Activated T-cell treated with anti-CD3 and anti-CD28 coated beads for 4 hours (primary cell): Measurements from ENCODE around the gene PLXNA1.

ENCODE experiments used
- DNase-seq: peaks from one replicate; pipeline ENCODE4 v3.0.0-alpha.2; 2020

PLXNA1 gene

GRCh38 chr3:126988451-126989021, 5.6 kb downstream of the PLXNA1 start:
- DNase-seq = no peak

GRCh38 chr3:126989316-126990023, 6.6 kb downstream of the PLXNA1 start:
- no peak for DNase-seq

GRCh38 chr3:126990024-126990700, 7.2 kb downstream of the PLXNA1 start:
- DNase-seq = no peak

- no peak for DNase-seq
Observed at GRCh38 chr3:126990890-126991289, 8.0 kb downstream of the PLXNA1 start.

GRCh38 chr3:126991366-126992200, 8.7 kb downstream of the PLXNA1 start:
- DNase-seq = no peak

- DNase-seq = no peak
Observed at GRCh38 chr3:126992216-126992615, 9.3 kb downstream of the PLXNA1 start.

GRCh38 chr3:126992776-126993175, 9.9 kb downstream of the PLXNA1 start:
- DNase-seq = no peak

- DNase-seq = no peak
Observed at GRCh38 chr3:126993436-126993835, 10.5 kb downstream of the PLXNA1 start.

GRCh38 chr3:126994661-126995245, 11.8 kb downstream of the PLXNA1 start:
- DNase-seq = no peak

GRCh38 chr3:126995254-126995780, 12.4 kb downstream of the PLXNA1 start:
- no peak for DNase-seq

- no peak for DNase-seq
Observed at GRCh38 chr3:126995926-126996512, 13.1 kb downstream of the PLXNA1 start.

- no peak for DNase-seq
Observed at GRCh38 chr3:126996905-126997304, 14.0 kb downstream of the PLXNA1 start.

GRCh38 chr3:126997455-126998038, 14.6 kb downstream of the PLXNA1 start:
- DNase-seq = no peak

GRCh38 chr3:126998320-126998719, 15.4 kb downstream of the PLXNA1 start:
- DNase-seq = no peak

GRCh38 chr3:126998728-126999127, 15.8 kb downstream of the PLXNA1 start:
- no peak for DNase-seq

- DNase-seq = no peak
Observed at GRCh38 chr3:126999383-126999782, 16.5 kb downstream of the PLXNA1 start.

GRCh38 chr3:127000119-127000518, 17.2 kb downstream of the PLXNA1 start:
- no peak for DNase-seq

- no peak for DNase-seq
Observed at GRCh38 chr3:127000761-127001160, 17.8 kb downstream of the PLXNA1 start.

GRCh38 chr3:127001486-127002194, 18.7 kb downstream of the PLXNA1 start:
- DNase-seq = no peak

GRCh38 chr3:127002195-127003174, 19.6 kb downstream of the PLXNA1 start:
- DNase-seq = no peak
